GM21576 (cell line): Measurements from ENCODE around the gene SRGAP1.
"Not testable (repeated sequence)": the region's sequence is repeated elsewhere in the genome, so short reads cannot be mapped to it uniquely, and the experiment has no call there.

Source experiments
- ATAC-seq: cut with Tn5 transposase; IDR thresholded peaks from one replicate; pipeline ENCODE4 v1.9.1; 2021; ENCODE audit warnings: mild to moderate bottlenecking, moderate library complexity; ENCODE audit not compliant: unreplicated experiment

The SRGAP1 gene

GRCh38 chr12:64142382-64142781 is 297.9 kb downstream of the SRGAP1 start:
- no peak for ATAC-seq

DNA sequence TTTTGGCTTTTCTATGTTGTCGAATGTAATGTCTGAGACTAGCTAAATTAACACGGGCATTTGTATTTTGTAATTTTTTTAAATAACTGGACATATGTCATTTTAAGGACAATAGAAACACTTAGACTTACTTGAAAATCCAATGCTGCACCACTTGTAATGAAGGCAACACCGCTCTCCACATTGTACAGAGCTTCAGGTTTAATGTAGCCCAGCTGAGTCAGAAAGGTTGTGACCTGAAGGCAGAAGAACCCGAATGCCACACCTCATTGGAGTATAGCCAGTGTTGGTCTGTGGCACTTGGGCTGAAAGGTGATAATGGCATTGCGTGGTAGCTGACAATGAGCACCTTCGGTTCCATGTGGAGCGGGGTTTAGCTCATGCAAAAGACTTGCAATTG is 298.3 kb downstream of the SRGAP1 start:
- ATAC-seq, result no peak

- no peak for ATAC-seq
Measured at GRCh38 chr12:64145226-64145625, 300.7 kb downstream of the SRGAP1 start.

- no peak for ATAC-seq
Measured at GRCh38 chr12:64147011-64147631, 302.6 kb downstream of the SRGAP1 start.

- no peak for ATAC-seq
Measured at GRCh38 chr12:64147875-64148274, 303.4 kb downstream of the SRGAP1 start.

GRCh38 chr12:64154677-64155076 is 310.2 kb downstream of the SRGAP1 start:
- ATAC-seq, result no peak

DNA sequence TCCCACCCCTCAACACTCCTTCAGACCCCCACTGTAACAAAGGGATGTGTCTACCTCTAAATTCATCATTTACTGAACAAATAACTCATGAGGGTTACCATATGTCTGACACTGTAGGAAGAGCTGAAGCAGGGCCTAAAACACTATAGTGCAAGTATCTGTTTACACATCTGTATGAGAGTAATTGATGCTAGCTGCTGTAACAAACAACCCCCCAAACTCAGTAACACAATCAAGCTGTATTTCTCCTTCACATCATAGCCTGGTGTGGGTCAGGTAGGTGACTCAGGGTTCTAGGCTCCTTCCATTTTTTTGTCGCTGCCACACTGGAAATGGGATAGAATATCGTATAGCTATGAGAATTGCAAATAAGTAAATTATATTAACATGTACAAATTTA is 312.6 kb downstream of the SRGAP1 start:
- ATAC-seq, result no peak

DNA sequence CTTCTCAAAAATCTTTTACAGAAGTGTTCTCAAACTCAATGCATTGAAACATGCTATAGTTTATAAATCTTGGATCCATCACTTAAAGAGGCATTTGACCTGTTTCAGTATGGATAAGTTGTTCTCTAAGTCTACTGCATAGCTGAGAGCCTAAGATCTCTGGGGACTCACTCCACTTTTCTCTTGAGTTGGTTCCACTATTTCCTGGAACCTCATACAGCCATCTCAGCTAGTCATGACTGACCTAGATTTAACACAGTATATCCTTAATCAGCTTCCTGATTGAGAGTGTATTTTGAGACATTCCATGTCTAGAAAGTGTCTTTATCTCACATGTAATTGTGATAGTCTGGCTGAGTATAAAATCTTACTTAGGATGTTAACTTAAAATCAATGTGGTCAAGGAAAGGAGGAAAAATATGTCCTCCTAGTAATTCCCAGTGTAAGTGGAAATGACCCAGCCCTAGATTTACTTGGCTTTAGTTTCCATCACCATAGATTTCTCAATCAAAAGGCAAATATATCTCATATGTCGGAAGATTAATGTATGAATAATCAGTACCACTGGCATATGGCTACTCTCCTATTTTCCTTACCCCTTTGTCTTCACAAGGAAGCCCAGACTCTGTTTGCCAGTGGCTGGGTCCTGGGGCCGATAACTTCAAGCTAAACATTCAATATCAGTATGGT is 315.7 kb downstream of the SRGAP1 start:
- ATAC-seq, result no peak

DNA sequence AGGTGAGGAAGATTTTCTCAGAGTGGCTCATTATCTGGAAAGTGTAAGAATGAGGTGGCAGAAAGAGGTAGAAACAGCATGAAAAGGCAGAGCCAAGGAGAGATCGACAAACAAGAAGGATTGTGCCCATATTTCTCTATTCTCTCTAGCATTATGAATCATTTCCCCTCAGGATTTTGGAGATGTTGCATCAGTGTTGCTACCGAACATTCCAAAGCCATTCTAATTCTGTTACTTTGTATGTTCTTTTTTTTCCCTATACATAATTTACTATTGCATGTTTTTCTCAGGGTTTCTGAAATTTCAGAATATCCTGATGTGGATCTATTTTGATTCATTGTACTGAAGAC is 316.2 kb downstream of the SRGAP1 start:
- no peak for ATAC-seq

DNA sequence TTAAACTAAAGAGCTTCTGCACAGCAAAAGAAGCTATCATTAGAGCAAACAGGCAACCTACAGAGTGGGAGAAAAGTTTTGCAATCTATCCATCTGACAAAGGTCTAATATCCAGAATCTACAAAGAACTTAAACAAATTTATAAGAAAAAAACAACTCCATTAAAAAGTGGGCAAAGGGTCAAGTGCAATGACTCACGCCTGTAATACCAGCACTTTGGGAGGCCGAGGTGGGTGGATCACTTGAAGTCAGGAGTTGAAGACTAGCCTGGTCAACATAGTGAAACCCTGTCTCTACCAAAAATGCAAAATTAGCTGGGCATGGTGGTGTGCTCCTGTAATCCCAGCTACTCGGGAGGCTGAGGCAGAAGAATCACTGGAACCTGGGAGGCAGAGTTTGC is 322.1 kb downstream of the SRGAP1 start:
- not testable (repeated sequence) for ATAC-seq

GRCh38 chr12:64167041-64167440 is 322.5 kb downstream of the SRGAP1 start:
- not testable (repeated sequence) for ATAC-seq

GRCh38 chr12:64170024-64170423 is 325.5 kb downstream of the SRGAP1 start:
- no peak for ATAC-seq

DNA sequence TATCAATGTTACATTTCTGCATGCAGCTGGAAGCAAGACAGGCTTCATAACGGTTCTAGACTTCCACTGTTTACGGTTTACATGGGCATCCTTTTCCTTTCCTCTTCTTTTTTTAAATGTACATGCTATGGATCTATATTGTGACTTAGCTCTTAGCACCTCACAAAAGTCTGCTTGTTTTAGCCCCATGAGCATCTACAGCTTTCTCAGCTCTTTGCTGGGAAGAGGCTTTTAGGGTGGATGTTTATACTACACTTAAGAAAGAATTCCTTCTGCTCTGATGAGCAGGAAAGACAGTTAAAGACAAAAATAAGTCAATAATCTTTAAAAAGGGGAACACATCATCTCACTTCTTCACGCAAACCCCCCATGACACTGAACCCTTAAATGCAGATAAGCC is 326.2 kb downstream of the SRGAP1 start:
- no peak for ATAC-seq

DNA sequence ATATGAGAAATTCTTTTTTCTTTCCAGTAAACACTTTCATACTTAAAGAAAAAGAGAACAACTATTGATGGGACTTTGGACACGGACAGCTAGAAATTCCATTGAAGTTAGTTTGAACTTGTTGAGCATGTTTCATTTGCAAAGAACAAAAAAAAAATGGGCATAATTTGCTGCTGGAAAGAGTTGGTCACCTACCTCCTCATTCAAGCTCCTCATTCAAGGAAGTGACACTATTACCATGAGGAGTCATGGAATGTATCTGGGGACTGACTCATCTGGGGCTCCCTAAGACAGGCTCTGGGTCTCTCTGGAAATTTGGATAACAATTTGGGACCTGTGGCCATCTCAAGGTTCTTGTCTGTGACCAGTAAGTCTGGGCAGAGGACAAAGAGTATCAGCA is 327.2 kb downstream of the SRGAP1 start:
- no peak for ATAC-seq

- ATAC-seq, result no peak
Measured at GRCh38 chr12:64172143-64172970, 327.9 kb downstream of the SRGAP1 start.

DNA sequence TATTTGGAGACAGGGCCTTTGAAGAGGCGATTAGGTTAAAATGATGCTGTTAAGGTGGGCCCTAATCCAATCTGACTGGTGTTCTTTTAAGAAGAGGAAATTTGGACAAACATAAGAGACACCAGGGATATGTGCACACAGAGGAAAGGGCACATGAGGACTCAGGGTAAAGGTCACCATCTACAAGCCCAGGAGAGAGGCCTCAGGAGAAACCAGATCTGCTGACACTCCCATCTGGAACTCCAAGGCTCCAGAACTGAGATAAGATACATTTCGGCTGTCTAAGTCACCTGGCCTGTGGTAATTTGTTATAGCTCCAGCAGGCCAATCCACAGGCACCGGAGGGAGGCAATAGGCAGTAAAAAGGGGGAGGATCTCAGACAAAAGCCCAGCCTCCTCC is 329.0 kb downstream of the SRGAP1 start:
- ATAC-seq, result no peak

GRCh38 chr12:64175254-64175945 is 330.9 kb downstream of the SRGAP1 start:
- no peak for ATAC-seq

- ATAC-seq, result no peak
Measured at GRCh38 chr12:64177001-64177400, 332.5 kb downstream of the SRGAP1 start.

DNA sequence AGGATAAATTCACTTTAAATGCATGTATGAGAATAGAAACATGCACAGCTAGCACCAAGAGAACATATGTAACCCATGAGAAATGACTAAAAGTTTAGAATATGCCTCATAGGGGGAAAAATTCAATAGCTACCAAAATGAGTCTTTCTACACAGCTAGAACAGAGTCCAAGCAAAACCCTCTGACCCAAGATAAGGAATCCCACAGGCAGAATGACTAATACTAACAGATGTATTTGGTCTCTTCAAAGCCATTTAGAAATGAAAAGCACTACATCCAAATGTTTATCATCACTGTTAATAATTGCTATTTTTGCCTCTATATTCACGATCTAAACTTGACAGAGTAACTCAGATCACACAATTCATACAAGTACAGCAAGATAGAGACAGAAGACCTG is 333.6 kb downstream of the SRGAP1 start:
- ATAC-seq, result no peak

DNA sequence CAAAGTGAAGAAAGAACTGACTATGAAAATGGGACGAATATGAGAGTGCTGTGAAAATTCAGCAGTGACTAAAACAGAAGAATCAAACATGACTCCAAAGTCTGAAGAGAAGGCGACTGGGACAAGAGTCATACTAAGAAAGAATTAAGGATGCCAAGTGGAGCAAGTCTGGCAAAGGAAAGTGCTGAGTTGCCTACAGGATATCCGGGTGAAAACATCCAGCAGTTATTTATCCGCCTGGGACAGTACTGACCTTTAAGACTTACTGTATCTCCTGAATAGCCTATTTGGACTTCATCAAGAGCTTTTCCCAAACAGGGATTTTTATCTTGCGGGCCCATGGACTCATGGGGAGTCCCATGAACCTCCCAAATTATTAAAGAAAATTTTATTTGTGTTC is 336.5 kb downstream of the SRGAP1 start:
- no peak for ATAC-seq
